Activated naive CD8-positive, alpha-beta T cell treated with anti-CD3 and anti-CD28 coated beads, Interleukin-2, amount 50 U/mL, for 24 hours (primary cell): ENCODE results near the gene SYNGR4.
"Not testable (repeated sequence)": the region's sequence is repeated elsewhere in the genome, so short reads cannot be mapped to it uniquely, and the experiment has no call there.

Experiments
- ATAC-seq: fragments of 150-1000 bp; cut with Tn5 transposase; one replicate; pipeline ENCODE4 v1.10.0; 2021
- DNase-seq: peaks from one replicate; pipeline ENCODE4 v3.0.0; 2021
- H3K27ac Mint-ChIP-seq: one replicate; pipeline ENCODE4 v1.8.0; 2021; ENCODE audit warnings: mild to moderate bottlenecking, mixed read lengths
- H3K27me3 Mint-ChIP-seq: one replicate; pipeline ENCODE4 v1.8.0; 2021; ENCODE audit warnings: mixed read lengths
- H3K36me3 Mint-ChIP-seq: one replicate; pipeline ENCODE4 v1.8.0; 2021; ENCODE audit warnings: low read depth, mixed read lengths
- H3K4me1 Mint-ChIP-seq: one replicate; pipeline ENCODE4 v1.8.0; 2021; ENCODE audit warnings: mixed read lengths
- H3K4me3 Mint-ChIP-seq: one replicate; pipeline ENCODE4 v1.8.0; 2021; ENCODE audit warnings: mild to moderate bottlenecking, moderate library complexity, mixed read lengths
- H3K9me3 Mint-ChIP-seq: one replicate; pipeline ENCODE4 v1.8.0; 2021; ENCODE audit warnings: mixed read lengths

Gene SYNGR4

DNA sequence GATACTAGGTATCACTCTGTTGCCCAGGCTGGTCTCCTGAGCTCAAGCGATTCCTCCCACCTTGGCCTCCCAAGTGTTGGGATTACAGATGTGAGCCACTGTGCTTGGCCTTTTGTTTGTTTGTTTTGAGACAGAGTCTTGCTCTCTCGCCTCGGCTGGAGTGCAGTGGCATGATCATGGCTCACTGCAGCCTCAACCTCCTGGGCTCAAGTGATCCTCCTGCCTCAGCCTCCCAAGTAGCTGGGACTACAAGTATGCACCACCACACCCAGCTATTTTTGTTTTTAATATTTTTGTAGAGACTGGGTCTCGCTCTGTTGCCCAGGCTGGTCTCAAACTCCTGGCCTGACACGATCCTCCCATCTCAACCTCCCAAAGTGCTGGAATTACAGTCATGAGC is 7.6 kb downstream of the SYNGR4 start:
- DNase-seq, H3K36me3 Mint-ChIP-seq, H3K9me3 Mint-ChIP-seq, ATAC-seq, H3K27ac Mint-ChIP-seq, H3K27me3 Mint-ChIP-seq, H3K4me3 Mint-ChIP-seq, H3K4me1 Mint-ChIP-seq: not testable (repeated sequence)

DNA sequence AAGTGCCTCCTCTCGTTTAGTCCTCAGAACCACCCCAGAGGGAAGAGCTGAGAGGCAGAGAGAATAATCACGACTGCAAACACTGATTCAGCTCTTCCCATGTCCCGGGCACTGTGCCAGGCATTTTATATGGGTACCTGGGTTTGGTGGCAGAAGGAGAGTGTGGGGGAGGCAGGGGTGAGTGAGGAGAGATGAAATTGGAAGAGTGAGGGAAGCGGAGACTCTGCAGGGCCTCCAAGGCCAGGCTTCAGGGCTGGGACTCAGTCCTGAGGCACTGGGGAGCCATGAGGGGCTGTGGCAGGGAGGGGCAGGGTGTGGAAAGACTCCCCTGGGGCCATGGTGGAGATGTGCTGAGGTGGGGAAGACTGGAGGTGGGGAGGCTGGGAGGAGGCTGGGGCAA is 8.7 kb downstream of the SYNGR4 start:
- Mint-ChIP-seq H3K9me3 (no peaks in the 10 kb centered on the region), H3K27ac (no peak overlapping the region), H3K4me1 (no peaks in the 10 kb centered on the region), H3K27me3 (no peaks in the 10 kb centered on the region), H3K36me3 (no peaks in the 10 kb centered on the region), H3K4me3 (no peak overlapping the region)
- ATAC-seq = no peak
- DNase-seq = no peak

DNA sequence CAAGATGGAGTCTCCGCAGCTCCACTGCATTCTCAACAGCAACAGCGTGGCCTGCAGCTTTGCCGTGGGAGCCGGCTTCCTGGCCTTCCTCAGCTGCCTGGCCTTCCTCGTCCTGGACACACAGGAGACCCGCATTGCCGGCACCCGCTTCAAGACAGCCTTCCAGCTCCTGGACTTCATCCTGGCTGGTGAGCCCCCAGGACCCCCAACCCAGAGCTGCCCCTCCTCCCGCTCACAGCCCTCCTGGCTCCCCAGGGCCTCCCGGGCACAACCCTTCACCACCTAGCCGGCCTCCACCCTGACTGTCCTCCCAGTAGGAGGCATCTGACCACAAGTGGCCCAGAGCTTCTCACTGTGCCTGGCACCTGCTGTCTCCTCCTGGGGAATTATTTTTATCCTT is 9.4 kb downstream of the SYNGR4 start:
- H3K9me3 Mint-ChIP-seq = no peaks in the 10 kb centered on the region
- H3K27me3 Mint-ChIP-seq = no peaks in the 10 kb centered on the region
- H3K27ac Mint-ChIP-seq = no peak overlapping the region
- no peaks in the 10 kb centered on the region for H3K4me1 Mint-ChIP-seq
- no peak for DNase-seq
- H3K4me3 Mint-ChIP-seq = no peak overlapping the region
- H3K36me3 Mint-ChIP-seq = no peaks in the 10 kb centered on the region
- ATAC-seq = no peak

DNA sequence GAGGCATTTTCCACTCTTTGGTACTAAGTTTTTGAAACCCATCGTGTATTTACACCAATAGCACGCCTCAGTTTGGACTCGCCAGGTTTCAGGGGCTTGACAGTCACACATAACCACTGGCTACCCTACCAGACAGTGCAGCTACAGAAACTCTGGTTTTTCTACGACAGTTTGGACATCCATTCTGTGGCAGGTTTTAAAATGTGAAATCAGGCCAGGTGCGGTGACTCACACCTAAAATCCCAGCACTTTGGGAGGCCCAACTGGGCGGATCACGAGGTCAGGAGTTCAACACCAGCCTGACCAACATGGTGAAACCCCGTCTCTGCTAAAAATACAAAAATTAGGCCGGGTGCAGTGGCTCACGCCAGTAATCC is 14.0 kb downstream of the SYNGR4 start:
- ATAC-seq = no peak
- no peaks in the 10 kb centered on the region for H3K9me3 Mint-ChIP-seq

DNA sequence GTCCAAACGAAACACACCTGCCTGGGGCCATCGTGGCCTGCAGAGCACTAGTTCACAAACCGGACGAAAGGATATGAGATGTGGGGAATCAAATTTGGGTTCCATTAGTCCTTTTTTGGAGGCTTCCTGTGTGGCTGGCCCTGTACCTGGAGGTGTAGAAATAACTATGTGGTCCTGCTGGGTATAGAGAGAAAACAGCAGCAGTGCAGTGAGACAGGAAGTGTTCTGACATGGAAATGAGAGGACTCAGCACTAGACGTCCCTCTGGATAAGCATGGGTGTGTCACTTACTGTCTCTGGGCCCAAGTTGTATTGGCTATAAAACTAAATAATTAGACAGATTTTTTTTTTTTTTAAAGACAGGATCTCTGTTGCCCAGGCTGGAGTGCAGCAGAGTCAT is 14.9 kb downstream of the SYNGR4 start:
- ATAC-seq = no peak

More for the DNA sequence above, 14.0 kb downstream of the SYNGR4 start:
- no peaks in the 10 kb centered on the region for H3K4me1 Mint-ChIP-seq
- peaks cover 6% of the 10 kb centered on the region for H3K36me3 Mint-ChIP-seq
- H3K4me3 Mint-ChIP-seq = no peak overlapping the region
- no peaks in the 10 kb centered on the region for H3K27me3 Mint-ChIP-seq
- DNase-seq = no peak
- H3K27ac Mint-ChIP-seq = no peak overlapping the region

DNA sequence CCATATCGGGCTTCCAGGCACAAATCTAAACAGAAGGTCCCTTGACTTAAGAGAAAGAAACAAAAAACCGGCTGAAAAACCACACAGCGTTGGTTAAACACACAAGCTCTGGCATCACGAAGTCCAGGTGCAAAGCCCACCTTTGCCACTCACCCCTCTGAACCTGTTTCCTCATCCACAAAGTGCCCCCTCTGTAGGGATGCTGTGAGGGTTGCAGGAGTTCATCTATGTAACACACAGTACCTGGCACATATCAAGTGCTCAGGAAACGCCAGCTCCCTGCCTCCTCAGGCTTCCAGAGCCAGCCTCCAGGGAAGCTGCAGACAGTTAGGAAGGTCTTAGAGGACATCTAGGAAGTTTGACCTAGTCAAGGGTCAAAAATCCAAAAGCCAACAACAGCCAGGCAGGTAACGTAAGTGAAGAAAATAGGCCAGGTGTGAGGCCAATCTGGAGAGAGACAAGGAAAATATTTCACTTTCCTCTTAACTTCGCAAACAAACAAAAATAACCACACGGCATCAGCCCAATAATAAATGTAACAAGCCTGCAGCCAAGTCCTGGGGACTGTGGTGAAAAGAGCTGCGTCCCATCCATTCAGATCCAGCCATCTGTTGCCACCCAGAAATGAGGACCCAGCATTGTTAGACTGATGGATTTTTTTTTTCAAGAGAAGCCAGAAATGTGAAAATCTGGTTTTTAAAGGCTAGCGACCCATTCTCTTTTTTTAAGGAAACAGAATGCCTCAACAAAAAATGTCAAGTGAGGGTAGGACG is 17.2 kb downstream of the SYNGR4 start:
- H3K27me3 Mint-ChIP-seq = no peaks in the 10 kb centered on the region
- peaks cover 18% of the 10 kb centered on the region for H3K36me3 Mint-ChIP-seq

More for the DNA sequence above, 14.9 kb downstream of the SYNGR4 start:
- Mint-ChIP-seq H3K4me3 (no peak overlapping the region), H3K27me3 (no peaks in the 10 kb centered on the region), H3K36me3 (peaks cover 8% of the 10 kb centered on the region), H3K4me1 (no peaks in the 10 kb centered on the region), H3K27ac (no peak overlapping the region), H3K9me3 (no peaks in the 10 kb centered on the region)
- no peak for DNase-seq

DNA sequence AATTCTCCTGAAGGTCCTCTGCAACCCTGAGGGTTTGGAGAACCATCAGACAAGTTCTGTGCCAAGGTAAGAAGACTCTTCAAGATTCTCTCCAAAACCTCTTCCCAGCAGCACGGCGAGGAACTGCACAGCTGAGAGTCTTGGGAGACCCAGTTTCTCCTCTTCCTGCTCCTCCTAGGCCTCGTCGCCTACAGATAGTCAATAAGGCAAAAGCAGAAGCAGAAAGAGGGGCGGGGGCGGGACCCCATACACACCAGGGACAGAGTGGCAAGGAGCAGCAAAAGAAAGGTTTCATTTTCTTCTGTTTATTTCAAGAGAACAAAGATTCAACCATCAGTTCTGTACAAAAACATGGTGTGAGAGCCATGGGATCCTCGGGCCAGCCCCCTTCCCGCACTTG is 18.1 kb downstream of the SYNGR4 start:
- no peaks in the 10 kb centered on the region for H3K27me3 Mint-ChIP-seq
- ATAC-seq = no peak
- H3K27ac Mint-ChIP-seq = no peak overlapping the region
- H3K36me3 Mint-ChIP-seq = peaks cover 24% of the 10 kb centered on the region
- H3K4me3 Mint-ChIP-seq = no peak overlapping the region
- DNase-seq = no peak
- H3K4me1 Mint-ChIP-seq = no peaks in the 10 kb centered on the region
- H3K9me3 Mint-ChIP-seq = no peaks in the 10 kb centered on the region

More for the DNA sequence above, 17.2 kb downstream of the SYNGR4 start:
- ATAC-seq = no peak
- Mint-ChIP-seq H3K4me3 (no peak overlapping the region), H3K4me1 (no peaks in the 10 kb centered on the region), H3K27ac (no peak overlapping the region), H3K9me3 (no peaks in the 10 kb centered on the region)
- DNase-seq = no peak

DNA sequence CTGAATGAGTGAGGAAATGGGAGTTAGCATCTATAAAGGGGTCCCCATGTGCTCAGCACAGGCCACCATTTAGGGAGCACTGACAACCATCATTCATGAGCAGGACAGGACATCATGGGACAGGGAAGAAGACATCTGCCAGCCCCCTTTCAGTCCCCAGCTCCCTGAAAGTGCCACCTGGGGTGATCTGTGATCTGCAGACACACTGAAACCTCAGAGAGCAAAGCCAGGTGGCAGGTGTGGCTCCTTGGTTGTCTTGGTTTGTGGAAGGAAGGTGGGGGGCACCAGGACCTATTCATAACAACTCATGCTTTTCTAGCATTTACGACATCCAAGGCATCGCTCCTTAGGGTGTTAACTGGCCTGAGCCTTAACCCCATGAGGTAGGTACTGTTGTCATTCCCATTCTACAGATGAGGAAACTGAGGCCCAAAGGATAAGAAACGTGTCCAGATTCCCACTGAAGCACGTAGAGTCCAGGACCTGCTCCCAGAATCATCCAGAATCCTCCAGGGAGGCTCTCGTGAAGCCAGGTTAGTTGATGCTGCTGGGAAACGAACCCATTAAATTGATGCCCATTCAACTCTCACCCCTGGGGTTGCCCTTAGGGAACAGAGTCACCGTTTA is 21.4 kb downstream of the SYNGR4 start:
- H3K27me3 Mint-ChIP-seq = no peaks in the 10 kb centered on the region
- no peak overlapping the region for H3K4me3 Mint-ChIP-seq
- no peaks in the 10 kb centered on the region for H3K9me3 Mint-ChIP-seq
- H3K27ac Mint-ChIP-seq = no peak overlapping the region
- H3K4me1 Mint-ChIP-seq = peaks cover 4% of the 10 kb centered on the region
- peaks cover 33% of the 10 kb centered on the region for H3K36me3 Mint-ChIP-seq
- ATAC-seq = no peak
- no peak for DNase-seq

DNA sequence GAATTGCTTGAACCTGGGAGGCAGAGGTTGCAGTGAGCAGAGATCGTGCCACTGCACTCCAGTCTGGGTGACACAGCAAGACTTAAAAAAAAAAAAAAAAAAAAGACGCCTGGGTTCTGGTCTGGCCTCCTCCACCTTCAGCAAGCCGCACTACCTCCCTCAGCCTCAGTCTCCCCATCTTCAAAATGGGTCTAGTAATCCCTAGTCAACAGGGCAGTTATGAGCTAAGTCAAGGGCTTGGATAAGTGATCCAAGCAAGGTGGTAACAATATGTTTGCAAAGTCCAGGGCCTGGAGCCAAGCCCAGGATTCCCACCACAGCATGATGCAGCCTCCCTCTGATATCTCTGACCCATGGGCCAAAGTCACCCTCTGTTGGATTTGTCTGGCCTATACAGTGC is 22.8 kb downstream of the SYNGR4 start:
- peaks cover 27% of the 10 kb centered on the region for H3K36me3 Mint-ChIP-seq
- no peak overlapping the region for H3K27ac Mint-ChIP-seq
- ATAC-seq (no peak), DNase-seq (no peak)
- no peaks in the 10 kb centered on the region for H3K9me3 Mint-ChIP-seq
- no peaks in the 10 kb centered on the region for H3K27me3 Mint-ChIP-seq
- H3K4me3 Mint-ChIP-seq = no peak overlapping the region
- peaks cover 6% of the 10 kb centered on the region for H3K4me1 Mint-ChIP-seq

DNA sequence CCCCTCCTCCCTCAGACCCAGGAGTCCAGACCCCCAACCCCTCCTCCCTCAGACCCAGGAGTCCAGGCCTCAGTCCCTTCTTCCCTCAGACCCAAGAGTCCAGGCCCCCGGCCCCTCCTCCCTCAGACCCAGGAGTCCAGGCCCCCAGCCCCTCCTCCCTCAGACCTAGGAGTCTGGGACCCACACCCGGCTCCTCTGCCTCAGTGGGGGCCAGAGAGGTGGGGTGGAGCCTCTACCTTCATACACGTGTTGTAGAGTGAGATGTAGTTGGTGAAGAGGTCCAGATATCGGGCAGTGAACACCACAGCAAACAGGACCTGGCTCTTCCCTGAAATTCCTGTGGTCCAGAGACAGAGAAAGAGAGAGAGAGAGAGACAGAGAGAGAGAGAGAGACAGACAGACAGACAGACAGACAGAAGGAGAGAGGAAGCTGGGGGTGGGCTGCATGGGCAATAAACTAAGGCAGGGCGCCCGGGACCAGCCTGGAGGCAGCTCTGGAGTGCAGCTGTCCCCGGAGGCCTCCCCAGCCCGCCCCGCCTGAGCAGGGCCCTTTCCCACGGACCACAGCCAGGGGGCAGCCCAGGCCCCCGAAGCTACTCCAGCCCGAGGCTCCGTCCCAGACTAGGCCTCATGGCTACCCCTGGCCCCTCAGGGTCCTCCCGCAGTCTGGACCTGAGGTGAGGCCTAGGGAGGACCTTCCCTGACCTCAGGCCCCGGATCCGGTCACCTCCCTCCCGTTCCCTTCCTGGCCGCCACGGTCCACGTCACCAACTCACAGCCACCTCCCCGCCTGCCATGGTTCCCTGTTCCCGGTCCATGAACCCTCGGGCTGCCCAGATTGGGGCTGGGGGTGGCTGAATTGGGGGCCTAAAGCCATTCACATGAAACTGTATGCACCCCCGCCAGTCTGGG is 26.3 kb downstream of the SYNGR4 start:
- DNase-seq (peak; percentile 68), ATAC-seq (peak; percentile 62)
- Mint-ChIP-seq H3K27ac (peak overlapping the region; percentile 95), H3K4me1 (peaks cover 18% of the 10 kb centered on the region), H3K9me3 (no peaks in the 10 kb centered on the region), H3K36me3 (peaks cover 18% of the 10 kb centered on the region), H3K27me3 (peaks cover 21% of the 10 kb centered on the region), H3K4me3 (peak overlapping the region; percentile 92)

DNA sequence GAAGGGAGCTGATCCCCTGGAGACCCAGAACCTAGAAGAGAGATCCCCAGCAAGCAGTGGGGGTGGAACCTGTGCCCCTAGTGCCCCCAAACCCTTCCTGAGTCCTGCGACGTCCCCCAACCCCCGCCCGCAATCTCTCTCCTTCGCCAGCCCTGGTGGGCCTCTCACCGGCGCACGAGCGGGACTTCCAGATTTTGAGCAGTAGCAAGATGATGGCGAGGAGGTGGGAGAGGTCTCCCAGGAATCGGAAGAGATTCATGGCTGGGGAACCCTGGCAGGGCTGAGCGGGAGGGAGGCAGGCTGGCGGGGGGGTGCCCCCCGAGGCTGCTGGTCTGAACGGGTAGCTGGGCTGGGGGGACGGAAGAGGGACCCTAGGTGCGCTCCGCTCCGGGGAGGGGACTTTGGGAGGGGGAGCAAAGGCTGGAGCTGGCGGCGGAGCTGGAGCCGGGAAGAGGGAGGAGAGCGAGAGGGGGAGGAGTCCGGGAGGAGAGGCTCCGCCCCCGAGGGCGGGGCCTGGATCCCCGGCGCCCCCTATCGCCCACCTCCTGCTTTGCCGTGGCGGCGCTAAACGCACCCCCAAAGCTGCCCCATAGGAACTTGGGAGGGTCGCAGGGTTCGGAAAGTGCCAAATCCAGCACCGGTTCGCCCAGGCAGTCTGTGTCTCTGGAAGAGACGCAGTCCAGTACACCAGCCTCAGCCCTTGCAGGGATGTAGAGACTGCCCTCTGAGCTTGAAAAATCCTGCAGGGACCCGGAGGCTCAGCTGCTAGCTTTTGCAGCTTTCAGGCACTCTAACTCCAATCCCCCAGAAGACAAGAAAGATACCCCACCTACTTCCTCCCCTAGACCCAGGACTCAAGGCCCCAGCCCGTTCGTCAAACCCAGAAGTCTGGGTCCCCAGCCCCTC is 27.2 kb downstream of the SYNGR4 start, which contains the start of gene KDELR1:
Gene KDELR1, minus strand, starts transcription at position 452 of the 906 bp plus-strand sequence. Its CDS starts 193 bp downstream, at position 259.
- Mint-ChIP-seq H3K4me3 (peak within 1 kb of the TSS; percentile 92), H3K4me1 (peaks cover 22% of the 10 kb centered on the region), H3K9me3 (no peaks in the 10 kb centered on the region), H3K36me3 (peaks cover 15% of the 10 kb centered on the region), H3K27ac (peak within 1 kb of the TSS; percentile 95), H3K27me3 (peaks cover 29% of the 10 kb centered on the region)
- DNase-seq (peak; percentile 84), ATAC-seq (peak; percentile 67)

DNA sequence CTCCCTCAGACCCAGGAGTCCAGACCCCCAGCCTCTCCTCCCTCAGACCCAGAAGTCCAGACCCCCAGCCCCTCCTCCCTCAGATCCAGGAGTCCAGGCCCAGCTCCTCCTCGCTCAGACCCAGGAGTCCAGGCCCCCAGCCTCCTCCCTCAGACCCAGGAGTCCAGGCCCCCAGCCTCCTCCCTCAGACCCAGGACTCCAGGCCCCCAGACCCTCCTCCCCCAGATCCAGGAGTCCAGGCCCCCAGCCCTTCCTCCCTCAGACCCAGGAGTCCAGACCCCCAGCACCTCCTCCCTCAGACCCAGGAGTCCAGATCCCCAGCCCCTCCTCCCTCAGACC is 27.8 kb downstream of the SYNGR4 start:
- H3K27ac Mint-ChIP-seq = not testable (repeated sequence)
- H3K4me3 Mint-ChIP-seq = peak overlapping the region; percentile 92

DNA sequence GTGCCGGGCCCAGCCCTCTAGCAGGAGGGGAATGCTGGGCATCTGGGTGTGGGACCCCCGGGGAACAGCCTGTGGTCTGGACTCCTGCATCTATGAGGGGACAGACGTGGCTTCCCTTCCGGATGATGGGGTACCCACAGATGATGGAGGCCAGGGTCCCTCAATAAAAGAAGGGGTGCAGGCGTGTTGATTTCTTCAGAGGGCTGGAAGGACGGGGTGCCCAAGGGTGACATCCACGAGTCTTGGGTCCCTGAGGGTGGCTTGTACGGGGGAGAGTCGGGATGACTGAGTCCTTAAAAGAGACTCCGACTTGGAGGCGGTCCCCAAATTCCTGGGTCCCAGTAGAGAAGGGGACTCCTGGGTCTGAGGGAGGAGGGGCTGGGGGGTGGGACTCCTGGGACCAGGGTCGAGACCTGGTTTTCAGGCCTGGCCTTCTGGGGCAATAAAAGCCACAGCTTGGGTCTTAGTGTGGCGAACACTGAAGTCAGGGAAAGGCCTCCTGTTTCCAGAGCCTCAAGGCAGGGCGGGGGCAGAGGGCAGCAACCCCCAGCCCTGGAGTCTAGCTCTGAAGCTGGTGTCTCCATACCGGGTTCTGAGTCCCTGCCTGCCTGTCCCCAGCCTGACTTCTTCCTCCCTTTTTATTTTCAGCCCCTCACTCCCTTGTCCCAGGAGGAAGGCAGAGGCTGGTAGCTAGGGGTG is 28.8 kb downstream of the SYNGR4 start:
- no peak overlapping the region for H3K27ac Mint-ChIP-seq
- no peaks in the 10 kb centered on the region for H3K9me3 Mint-ChIP-seq
- peaks cover 30% of the 10 kb centered on the region for H3K4me1 Mint-ChIP-seq
- no peak overlapping the region for H3K4me3 Mint-ChIP-seq
- peaks cover 39% of the 10 kb centered on the region for H3K27me3 Mint-ChIP-seq
- ATAC-seq = no peak
- peaks cover 6% of the 10 kb centered on the region for H3K36me3 Mint-ChIP-seq
- DNase-seq = no peak

More for the DNA sequence above, 27.8 kb downstream of the SYNGR4 start:
- not testable (repeated sequence) for ATAC-seq, H3K9me3 Mint-ChIP-seq, DNase-seq
- H3K4me1 Mint-ChIP-seq = peaks cover 22% of the 10 kb centered on the region
- peaks cover 12% of the 10 kb centered on the region for H3K36me3 Mint-ChIP-seq
- peaks cover 29% of the 10 kb centered on the region for H3K27me3 Mint-ChIP-seq
